HEK293 (cell line): ENCODE results near the gene NCOR2.
A peak's percentile ranks its signal among the peaks of the same experiment; 100 is the strongest.

Experiments used
- GLIS1 ChIP-seq: fragments of 450-650 bp; formaldehyde crosslinking; IDR thresholded peaks from 2 replicates; pipeline ENCODE4 v1.5.1; 2016; ENCODE audit warnings: missing biosample characterization, missing genetic modification characterization
- KLF9 ChIP-seq: fragments of 450-650 bp; formaldehyde crosslinking; IDR thresholded peaks from 2 replicates; pipeline ENCODE4 v1.5.1; 2016; ENCODE audit warnings: missing biosample characterization, missing genetic modification characterization, low read depth
- OSR2 ChIP-seq: fragments of 450-650 bp; formaldehyde crosslinking; IDR thresholded peaks from 2 replicates; pipeline ENCODE4 v1.5.1; 2016; ENCODE audit warnings: missing biosample characterization, missing genetic modification characterization
- OVOL3 ChIP-seq: fragments of 450-650 bp; formaldehyde crosslinking; IDR thresholded peaks from 2 replicates; pipeline ENCODE4 v1.5.1; 2016; ENCODE audit warnings: missing biosample characterization, missing genetic modification characterization
- SP2 ChIP-seq: fragments of 450-650 bp; formaldehyde crosslinking; IDR thresholded peaks from 2 replicates; pipeline ENCODE4 v1.5.1; 2016; ENCODE audit warnings: missing biosample characterization, missing genetic modification characterization
- SP7 ChIP-seq: fragments of 450-650 bp; formaldehyde crosslinking; IDR thresholded peaks from 2 replicates; pipeline ENCODE4 v1.5.1; 2016; ENCODE audit warnings: missing biosample characterization, missing genetic modification characterization
- TCF7L2 ChIP-seq: IDR thresholded peaks from 2 replicates; pipeline ENCODE4 v1.6.1; 2011; ENCODE audit warnings: low read depth, mild to moderate bottlenecking, inconsistent platforms, low read length, moderate library complexity, borderline replicate concordance
- ZBTB1 ChIP-seq: fragments of 450-650 bp; formaldehyde crosslinking; IDR thresholded peaks from 2 replicates; pipeline ENCODE4 v1.5.1; 2016; ENCODE audit warnings: missing biosample characterization, missing genetic modification characterization
- ZIC2 ChIP-seq: fragments of 450-650 bp; formaldehyde crosslinking; IDR thresholded peaks from 2 replicates; pipeline ENCODE4 v1.5.1; 2016; ENCODE audit warnings: missing biosample characterization, missing genetic modification characterization
- ZNF10 ChIP-seq: fragments of 450-650 bp; formaldehyde crosslinking; IDR thresholded peaks from 2 replicates; pipeline ENCODE4 v1.5.1; 2017; ENCODE audit warnings: missing biosample characterization, missing genetic modification characterization
- ZNF132 ChIP-seq: fragments of 450-650 bp; formaldehyde crosslinking; IDR thresholded peaks from 2 replicates; pipeline ENCODE4 v1.5.1; 2017; ENCODE audit warnings: missing biosample characterization, missing genetic modification characterization, borderline replicate concordance
- ZNF140 ChIP-seq: fragments of 450-650 bp; formaldehyde crosslinking; IDR thresholded peaks from 2 replicates; pipeline ENCODE4 v1.5.1; 2016; ENCODE audit warnings: missing biosample characterization, missing genetic modification characterization
- ZNF221 ChIP-seq: fragments of 450-650 bp; formaldehyde crosslinking; IDR thresholded peaks from 2 replicates; pipeline ENCODE4 v1.5.1; 2017; ENCODE audit warnings: missing biosample characterization, missing genetic modification characterization, borderline replicate concordance
- ZNF292 ChIP-seq: fragments of 450-650 bp; formaldehyde crosslinking; IDR thresholded peaks from 2 replicates; pipeline ENCODE4 v1.5.1; 2016; ENCODE audit warnings: low read depth, missing biosample characterization, missing genetic modification characterization, borderline replicate concordance
- ZNF626 ChIP-seq: fragments of 450-650 bp; sonication (Bioruptor Pico); formaldehyde crosslinking; IDR thresholded peaks from 2 replicates; pipeline ENCODE4 v1.5.1; 2018; ENCODE audit warnings: missing biosample characterization, missing genetic modification characterization, inconsistent platforms
- ZSCAN30 ChIP-seq: fragments of 450-650 bp; IDR thresholded peaks from 2 replicates; pipeline ENCODE4 v1.5.1; 2018; ENCODE audit warnings: missing biosample characterization, mild to moderate bottlenecking, missing genetic modification characterization, moderate library complexity
- TF ChIP-seq, protein P1 (sequence below): fragments of 450-650 bp; formaldehyde crosslinking; IDR thresholded peaks from 2 replicates; pipeline ENCODE4 v1.5.1; 2016; ENCODE audit warnings: missing biosample characterization, missing genetic modification characterization
- TF ChIP-seq, protein P2 (sequence below): fragments of 450-650 bp; formaldehyde crosslinking; IDR thresholded peaks from 2 replicates; pipeline ENCODE4 v1.5.1; 2016; ENCODE audit warnings: missing biosample characterization, missing genetic modification characterization
- TF ChIP-seq, protein P3 (sequence below): fragments of 450-650 bp; formaldehyde crosslinking; IDR thresholded peaks from 2 replicates; pipeline ENCODE4 v1.5.1; 2017; ENCODE audit warnings: missing biosample characterization, missing genetic modification characterization
- TF ChIP-seq, protein P4 (sequence below): fragments of 450-650 bp; formaldehyde crosslinking; IDR thresholded peaks from 2 replicates; pipeline ENCODE4 v1.5.1; 2017; ENCODE audit warnings: missing biosample characterization, missing genetic modification characterization
- TF ChIP-seq, protein P5 (sequence below): IDR thresholded peaks from 2 replicates; pipeline ENCODE4 v1.6.1; 2011; ENCODE audit warnings: mild to moderate bottlenecking, low read depth, low read length, borderline replicate concordance
- TF ChIP-seq, protein P6 (sequence below): fragments of 450-650 bp; formaldehyde crosslinking; IDR thresholded peaks from 2 replicates; pipeline ENCODE4 v1.5.1; 2016; ENCODE audit warnings: missing biosample characterization, missing genetic modification characterization
- TF ChIP-seq, protein P7 (sequence below): fragments of 450-650 bp; formaldehyde crosslinking; optimal IDR thresholded peaks from 2 replicates; pipeline ENCODE3; 2016; ENCODE audit warnings: missing biosample characterization, mild to moderate bottlenecking, missing genetic modification characterization

The NCOR2 gene

DNA sequence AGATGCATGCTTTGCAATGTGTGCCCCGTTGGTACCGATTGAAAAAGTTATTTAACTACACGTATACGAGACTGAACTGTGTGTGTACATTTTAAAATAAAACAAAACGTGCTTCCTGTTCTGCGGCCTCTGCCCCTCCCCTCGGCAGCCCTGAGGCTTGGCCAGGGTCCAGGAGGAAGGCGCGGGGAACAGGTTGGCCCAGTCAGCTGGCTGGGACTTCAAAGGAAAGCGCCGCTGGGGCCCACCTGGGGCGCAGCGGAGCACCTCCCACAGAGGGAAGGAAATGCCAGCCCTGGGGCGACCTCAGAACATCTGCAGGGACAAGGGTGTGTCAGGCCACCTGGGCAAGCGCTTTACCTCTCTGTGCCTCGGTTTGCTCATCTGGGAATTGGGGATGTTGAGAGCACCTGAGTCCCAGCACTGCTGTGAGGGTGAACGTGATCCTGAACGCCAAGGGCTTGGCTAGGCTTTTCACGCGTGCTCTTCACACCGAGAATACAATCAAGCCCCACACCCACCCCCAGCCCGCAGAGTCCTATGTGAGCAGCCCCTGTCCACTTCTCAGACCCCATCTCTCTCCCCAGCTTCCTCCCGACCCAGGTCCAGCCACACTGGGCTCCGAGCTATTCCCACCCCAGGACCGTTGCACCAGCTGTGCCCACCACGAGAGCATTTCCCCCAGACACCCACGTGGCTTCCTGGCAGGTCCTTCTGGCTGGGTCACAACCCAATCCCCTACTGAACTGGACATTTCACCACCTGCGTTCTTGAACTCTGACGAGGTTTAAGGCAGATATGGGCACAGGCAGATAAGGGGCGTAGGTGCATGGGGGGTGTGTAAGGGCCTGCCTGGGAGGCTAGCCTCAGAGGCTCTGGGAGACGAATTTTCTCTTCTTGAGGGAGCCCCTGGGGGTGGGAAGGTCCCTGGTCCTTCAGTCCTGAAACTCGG, 41.9 kb upstream of the NCOR2 start (continued):
- TF ChIP-seq, protein P1, sequence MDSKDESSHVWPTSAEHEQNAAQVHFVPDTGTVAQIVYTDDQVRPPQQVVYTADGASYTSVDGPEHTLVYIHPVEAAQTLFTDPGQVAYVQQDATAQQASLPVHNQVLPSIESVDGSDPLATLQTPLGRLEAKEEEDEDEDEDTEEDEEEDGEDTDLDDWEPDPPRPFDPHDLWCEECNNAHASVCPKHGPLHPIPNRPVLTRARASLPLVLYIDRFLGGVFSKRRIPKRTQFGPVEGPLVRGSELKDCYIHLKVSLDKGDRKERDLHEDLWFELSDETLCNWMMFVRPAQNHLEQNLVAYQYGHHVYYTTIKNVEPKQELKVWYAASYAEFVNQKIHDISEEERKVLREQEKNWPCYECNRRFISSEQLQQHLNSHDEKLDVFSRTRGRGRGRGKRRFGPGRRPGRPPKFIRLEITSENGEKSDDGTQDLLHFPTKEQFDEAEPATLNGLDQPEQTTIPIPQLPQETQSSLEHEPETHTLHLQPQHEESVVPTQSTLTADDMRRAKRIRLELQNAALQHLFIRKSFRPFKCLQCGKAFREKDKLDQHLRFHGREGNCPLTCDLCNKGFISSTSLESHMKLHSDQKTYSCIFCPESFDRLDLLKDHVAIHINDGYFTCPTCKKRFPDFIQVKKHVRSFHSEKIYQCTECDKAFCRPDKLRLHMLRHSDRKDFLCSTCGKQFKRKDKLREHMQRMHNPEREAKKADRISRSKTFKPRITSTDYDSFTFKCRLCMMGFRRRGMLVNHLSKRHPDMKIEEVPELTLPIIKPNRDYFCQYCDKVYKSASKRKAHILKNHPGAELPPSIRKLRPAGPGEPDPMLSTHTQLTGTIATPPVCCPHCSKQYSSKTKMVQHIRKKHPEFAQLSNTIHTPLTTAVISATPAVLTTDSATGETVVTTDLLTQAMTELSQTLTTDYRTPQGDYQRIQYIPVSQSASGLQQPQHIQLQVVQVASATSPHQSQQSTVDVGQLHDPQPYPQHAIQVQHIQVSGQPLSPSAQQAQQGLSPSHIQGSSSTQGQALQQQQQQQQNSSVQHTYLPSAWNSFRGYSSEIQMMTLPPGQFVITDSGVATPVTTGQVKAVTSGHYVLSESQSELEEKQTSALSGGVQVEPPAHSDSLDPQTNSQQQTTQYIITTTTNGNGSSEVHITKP (tag by site-specific recombination) = no peak
- TF ChIP-seq ZNF221 (tag by site-specific recombination) = no peak
- TF ChIP-seq, protein P2, sequence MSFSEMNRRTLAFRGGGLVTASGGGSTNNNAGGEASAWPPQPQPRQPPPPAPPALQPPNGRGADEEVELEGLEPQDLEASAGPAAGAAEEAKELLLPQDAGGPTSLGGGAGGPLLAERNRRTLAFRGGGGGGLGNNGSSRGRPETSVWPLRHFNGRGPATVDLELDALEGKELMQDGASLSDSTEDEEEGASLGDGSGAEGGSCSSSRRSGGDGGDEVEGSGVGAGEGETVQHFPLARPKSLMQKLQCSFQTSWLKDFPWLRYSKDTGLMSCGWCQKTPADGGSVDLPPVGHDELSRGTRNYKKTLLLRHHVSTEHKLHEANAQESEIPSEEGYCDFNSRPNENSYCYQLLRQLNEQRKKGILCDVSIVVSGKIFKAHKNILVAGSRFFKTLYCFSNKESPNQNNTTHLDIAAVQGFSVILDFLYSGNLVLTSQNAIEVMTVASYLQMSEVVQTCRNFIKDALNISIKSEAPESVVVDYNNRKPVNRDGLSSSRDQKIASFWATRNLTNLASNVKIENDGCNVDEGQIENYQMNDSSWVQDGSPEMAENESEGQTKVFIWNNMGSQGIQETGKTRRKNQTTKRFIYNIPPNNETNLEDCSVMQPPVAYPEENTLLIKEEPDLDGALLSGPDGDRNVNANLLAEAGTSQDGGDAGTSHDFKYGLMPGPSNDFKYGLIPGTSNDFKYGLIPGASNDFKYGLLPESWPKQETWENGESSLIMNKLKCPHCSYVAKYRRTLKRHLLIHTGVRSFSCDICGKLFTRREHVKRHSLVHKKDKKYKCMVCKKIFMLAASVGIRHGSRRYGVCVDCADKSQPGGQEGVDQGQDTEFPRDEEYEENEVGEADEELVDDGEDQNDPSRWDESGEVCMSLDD (tag by site-specific recombination) = peak; percentile 22; the same call in 1 of the 2 replicates
- no peak for TF ChIP-seq ZNF132
- TF ChIP-seq, protein P3, sequence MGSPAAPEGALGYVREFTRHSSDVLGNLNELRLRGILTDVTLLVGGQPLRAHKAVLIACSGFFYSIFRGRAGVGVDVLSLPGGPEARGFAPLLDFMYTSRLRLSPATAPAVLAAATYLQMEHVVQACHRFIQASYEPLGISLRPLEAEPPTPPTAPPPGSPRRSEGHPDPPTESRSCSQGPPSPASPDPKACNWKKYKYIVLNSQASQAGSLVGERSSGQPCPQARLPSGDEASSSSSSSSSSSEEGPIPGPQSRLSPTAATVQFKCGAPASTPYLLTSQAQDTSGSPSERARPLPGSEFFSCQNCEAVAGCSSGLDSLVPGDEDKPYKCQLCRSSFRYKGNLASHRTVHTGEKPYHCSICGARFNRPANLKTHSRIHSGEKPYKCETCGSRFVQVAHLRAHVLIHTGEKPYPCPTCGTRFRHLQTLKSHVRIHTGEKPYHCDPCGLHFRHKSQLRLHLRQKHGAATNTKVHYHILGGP (tag by site-specific recombination) = no peak
- 0 out of 2 replicates have a peak, but pooled peaks have one; percentile 15 for TF ChIP-seq KLF9 (tag by site-specific recombination)
- no peak for TF ChIP-seq ZNF292 (tag by site-specific recombination)
- TF ChIP-seq OSR2 (tag by site-specific recombination) = 0 out of 2 replicates have a peak, but pooled peaks have one; percentile 19
- TF ChIP-seq ZSCAN30 (tag by site-specific recombination) = peak; percentile 61; the same call in 1 of the 2 replicates
- TF ChIP-seq, protein P4, sequence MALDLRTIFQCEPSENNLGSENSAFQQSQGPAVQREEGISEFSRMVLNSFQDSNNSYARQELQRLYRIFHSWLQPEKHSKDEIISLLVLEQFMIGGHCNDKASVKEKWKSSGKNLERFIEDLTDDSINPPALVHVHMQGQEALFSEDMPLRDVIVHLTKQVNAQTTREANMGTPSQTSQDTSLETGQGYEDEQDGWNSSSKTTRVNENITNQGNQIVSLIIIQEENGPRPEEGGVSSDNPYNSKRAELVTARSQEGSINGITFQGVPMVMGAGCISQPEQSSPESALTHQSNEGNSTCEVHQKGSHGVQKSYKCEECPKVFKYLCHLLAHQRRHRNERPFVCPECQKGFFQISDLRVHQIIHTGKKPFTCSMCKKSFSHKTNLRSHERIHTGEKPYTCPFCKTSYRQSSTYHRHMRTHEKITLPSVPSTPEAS (tag by site-specific recombination) = 0 out of 2 replicates have a peak, but pooled peaks have one; percentile 18
- TF ChIP-seq OVOL3 (tag by site-specific recombination) = no peak
- TF ChIP-seq TCF7L2 = peak; percentile 99
- TF ChIP-seq, protein P5, sequence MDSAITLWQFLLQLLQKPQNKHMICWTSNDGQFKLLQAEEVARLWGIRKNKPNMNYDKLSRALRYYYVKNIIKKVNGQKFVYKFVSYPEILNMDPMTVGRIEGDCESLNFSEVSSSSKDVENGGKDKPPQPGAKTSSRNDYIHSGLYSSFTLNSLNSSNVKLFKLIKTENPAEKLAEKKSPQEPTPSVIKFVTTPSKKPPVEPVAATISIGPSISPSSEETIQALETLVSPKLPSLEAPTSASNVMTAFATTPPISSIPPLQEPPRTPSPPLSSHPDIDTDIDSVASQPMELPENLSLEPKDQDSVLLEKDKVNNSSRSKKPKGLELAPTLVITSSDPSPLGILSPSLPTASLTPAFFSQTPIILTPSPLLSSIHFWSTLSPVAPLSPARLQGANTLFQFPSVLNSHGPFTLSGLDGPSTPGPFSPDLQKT = no peak
- TF ChIP-seq ZIC2 (tag by site-specific recombination) = peak; percentile 91
- 0 out of 2 replicates have a peak, but pooled peaks have one; percentile 18 for TF ChIP-seq SP2 (tag by site-specific recombination)
- no peak for TF ChIP-seq ZNF10 (tag by site-specific recombination)
- no peak for TF ChIP-seq ZBTB1 (tag by site-specific recombination)
- TF ChIP-seq SP7 (tag by site-specific recombination) = peak; percentile 80
- no peak for TF ChIP-seq ZNF140 (tag by site-specific recombination)
- TF ChIP-seq, protein P6, sequence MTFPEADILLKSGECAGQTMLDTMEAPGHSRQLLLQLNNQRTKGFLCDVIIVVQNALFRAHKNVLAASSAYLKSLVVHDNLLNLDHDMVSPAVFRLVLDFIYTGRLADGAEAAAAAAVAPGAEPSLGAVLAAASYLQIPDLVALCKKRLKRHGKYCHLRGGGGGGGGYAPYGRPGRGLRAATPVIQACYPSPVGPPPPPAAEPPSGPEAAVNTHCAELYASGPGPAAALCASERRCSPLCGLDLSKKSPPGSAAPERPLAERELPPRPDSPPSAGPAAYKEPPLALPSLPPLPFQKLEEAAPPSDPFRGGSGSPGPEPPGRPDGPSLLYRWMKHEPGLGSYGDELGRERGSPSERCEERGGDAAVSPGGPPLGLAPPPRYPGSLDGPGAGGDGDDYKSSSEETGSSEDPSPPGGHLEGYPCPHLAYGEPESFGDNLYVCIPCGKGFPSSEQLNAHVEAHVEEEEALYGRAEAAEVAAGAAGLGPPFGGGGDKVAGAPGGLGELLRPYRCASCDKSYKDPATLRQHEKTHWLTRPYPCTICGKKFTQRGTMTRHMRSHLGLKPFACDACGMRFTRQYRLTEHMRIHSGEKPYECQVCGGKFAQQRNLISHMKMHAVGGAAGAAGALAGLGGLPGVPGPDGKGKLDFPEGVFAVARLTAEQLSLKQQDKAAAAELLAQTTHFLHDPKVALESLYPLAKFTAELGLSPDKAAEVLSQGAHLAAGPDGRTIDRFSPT (tag by site-specific recombination) = peak; percentile 28; the same call in 1 of the 2 replicates
- TF ChIP-seq ZNF626 (tag by site-specific recombination) = no peak
- TF ChIP-seq, protein P7, sequence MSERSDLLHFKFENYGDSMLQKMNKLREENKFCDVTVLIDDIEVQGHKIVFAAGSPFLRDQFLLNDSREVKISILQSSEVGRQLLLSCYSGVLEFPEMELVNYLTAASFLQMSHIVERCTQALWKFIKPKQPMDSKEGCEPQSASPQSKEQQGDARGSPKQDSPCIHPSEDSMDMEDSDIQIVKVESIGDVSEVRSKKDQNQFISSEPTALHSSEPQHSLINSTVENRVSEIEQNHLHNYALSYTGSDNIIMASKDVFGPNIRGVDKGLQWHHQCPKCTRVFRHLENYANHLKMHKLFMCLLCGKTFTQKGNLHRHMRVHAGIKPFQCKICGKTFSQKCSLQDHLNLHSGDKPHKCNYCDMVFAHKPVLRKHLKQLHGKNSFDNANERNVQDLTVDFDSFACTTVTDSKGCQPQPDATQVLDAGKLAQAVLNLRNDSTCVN (tag by site-specific recombination) = no peak
- TF ChIP-seq GLIS1 (tag by site-specific recombination) = peak; percentile 99
